Measurements from ENCODE around the gene NAAA. TPM values are rescaled to one million over a fixed set of nuclear protein-coding genes. Genes with fewer than 3 reads are reported as not detected.
"Not testable (repeated sequence)": the region's sequence is repeated elsewhere in the genome, so short reads cannot be mapped to it uniquely, and the experiment has no call there.

Gene NAAA
- total and polyA plus RNA-seq, 2 donors from 2014 or later: 32.9 to 58.1 TPM

DNA sequence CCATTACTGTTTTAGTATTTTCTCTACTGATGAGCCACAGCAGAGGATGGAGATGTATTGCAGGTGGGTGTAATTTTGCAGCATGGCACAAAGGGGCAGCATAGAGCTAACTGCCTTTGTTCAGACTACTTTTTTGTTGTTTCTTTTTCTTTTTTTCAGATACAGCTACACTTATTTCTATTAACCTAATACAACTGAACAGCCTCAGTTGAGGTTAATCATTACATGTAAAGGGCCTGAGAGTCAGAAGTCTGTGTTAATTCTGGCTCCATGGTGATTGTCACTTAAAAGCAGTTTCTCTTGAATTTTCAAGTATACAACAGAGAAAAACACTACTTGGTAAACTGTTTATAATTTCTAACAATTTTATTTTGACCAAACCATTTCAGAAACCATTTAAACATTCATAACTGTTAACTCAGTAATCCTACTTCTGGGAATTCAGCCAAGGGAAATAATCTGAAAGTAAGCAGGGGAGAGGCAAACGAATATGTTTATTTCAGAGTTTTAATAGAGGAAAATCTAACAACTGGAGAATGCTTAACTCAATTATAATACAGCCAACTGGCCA lies 24.6 kb downstream of the NAAA start:
- H3K9me3 ChIP-seq (ENCODE audit: control insufficient read depth in 2 of 3, insufficient read depth in 1 of 3, low read length in 3 of 3): no peaks in the 10 kb centered on the region
- peaks cover 0 to 3% (median 3%) of the 10 kb centered on the region in 3 donors for H3K36me3 ChIP-seq (ENCODE audit: control insufficient read depth in 2 of 3, insufficient read depth in 3 of 3, low read length in 3 of 3)
- peak in 3 of 5 donors; percentile 56 to 85 (median 83) for DNase-seq
- intact Hi-C loops (cut with DNase I): no loop called here
- H3K27ac ChIP-seq (ENCODE audit: low read depth in 2 of 2, low read length in 2 of 2): peak overlapping the region; percentile 7 to 48
- H3K9ac ChIP-seq (ENCODE audit: low read length in 3 of 3): no peak overlapping the region
- H3K27me3 ChIP-seq (ENCODE audit: control insufficient read depth, insufficient read depth, low read length): no peaks in the 10 kb centered on the region
- peaks cover 0 to 5% (median 0%) of the 10 kb centered on the region in 3 donors for H3K4me1 ChIP-seq (ENCODE audit: control insufficient read depth in 2 of 3, insufficient read depth in 2 of 3, low read depth in 1 of 3, low read length in 3 of 3)
- peak; percentile 98 for FAIRE-seq
- TF ChIP-seq, protein P1, sequence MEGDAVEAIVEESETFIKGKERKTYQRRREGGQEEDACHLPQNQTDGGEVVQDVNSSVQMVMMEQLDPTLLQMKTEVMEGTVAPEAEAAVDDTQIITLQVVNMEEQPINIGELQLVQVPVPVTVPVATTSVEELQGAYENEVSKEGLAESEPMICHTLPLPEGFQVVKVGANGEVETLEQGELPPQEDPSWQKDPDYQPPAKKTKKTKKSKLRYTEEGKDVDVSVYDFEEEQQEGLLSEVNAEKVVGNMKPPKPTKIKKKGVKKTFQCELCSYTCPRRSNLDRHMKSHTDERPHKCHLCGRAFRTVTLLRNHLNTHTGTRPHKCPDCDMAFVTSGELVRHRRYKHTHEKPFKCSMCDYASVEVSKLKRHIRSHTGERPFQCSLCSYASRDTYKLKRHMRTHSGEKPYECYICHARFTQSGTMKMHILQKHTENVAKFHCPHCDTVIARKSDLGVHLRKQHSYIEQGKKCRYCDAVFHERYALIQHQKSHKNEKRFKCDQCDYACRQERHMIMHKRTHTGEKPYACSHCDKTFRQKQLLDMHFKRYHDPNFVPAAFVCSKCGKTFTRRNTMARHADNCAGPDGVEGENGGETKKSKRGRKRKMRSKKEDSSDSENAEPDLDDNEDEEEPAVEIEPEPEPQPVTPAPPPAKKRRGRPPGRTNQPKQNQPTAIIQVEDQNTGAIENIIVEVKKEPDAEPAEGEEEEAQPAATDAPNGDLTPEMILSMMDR (IDR thresholded peaks at IDR 0.05; ENCODE audit: borderline replicate concordance, extremely low read depth, insufficient read depth): peak; percentile 80
- peak overlapping the region in 2 of 3 donors; percentile 27 to 37 for H3K4me3 ChIP-seq (ENCODE audit: low read length in 3 of 3)

DNA sequence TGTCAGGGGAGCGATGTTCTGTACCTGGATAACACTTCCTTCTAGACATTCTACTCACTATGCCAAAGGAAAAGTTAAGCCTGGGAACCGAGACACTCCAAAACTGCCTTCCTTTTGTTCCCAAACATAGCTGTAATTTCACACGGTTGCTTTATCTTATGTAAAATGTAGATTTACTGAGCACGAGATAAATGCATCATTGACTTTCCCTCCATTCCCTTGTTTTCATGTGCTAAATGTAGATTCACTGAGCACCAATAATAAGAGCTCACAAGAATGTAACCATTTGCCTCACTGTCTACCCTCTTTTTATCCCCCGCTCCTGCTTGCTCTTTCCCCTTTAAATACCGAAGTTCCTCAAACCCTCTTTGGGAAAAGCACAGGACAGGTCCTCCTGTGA lies 27.8 kb downstream of the NAAA start:
- no peaks in the 10 kb centered on the region for H3K36me3 ChIP-seq (ENCODE audit: control insufficient read depth in 2 of 3, insufficient read depth in 3 of 3, low read length in 3 of 3)
- no peak overlapping the region for H3K9ac ChIP-seq (ENCODE audit: low read length in 3 of 3)
- H3K27me3 ChIP-seq (ENCODE audit: control insufficient read depth, insufficient read depth, low read length): no peaks in the 10 kb centered on the region
- no peak for DNase-seq
- intact Hi-C loops (cut with DNase I): no loop called here
- no peak overlapping the region for H3K4me3 ChIP-seq (ENCODE audit: low read length in 3 of 3)
- peaks cover 0 to 9% (median 0%) of the 10 kb centered on the region in 3 donors for H3K4me1 ChIP-seq (ENCODE audit: control insufficient read depth in 2 of 3, insufficient read depth in 2 of 3, low read depth in 1 of 3, low read length in 3 of 3)
- FAIRE-seq: no peak
- TF ChIP-seq, protein P1 (IDR thresholded peaks at IDR 0.05; ENCODE audit: borderline replicate concordance, extremely low read depth, insufficient read depth): no peak
- no peaks in the 10 kb centered on the region for H3K9me3 ChIP-seq (ENCODE audit: control insufficient read depth in 2 of 3, insufficient read depth in 1 of 3, low read length in 3 of 3)
- no peak overlapping the region for H3K27ac ChIP-seq (ENCODE audit: low read depth in 2 of 2, low read length in 2 of 2)

DNA sequence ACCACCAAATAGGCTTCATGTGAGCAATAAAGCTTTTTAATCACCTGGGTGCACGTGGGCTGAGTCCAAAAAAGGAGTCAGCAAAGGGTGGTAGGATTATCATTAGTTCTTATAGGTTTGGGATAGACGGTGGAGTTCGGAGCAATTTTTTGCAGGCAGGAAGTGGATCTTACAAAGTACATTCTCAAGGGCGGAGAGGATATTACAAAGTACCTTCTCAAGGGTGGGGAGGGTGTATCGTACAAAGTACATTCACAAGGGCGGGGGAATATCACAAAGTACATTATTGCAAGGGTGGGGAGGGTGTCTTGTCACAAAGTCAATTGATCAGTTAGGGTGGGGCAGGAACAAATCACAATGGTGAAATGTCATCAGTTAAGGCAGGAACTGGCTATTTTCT lies 30.0 kb downstream of the NAAA start:
- H3K27me3 ChIP-seq (ENCODE audit: control insufficient read depth, insufficient read depth, low read length); H3K4me1 ChIP-seq (ENCODE audit: control insufficient read depth in 2 of 3, insufficient read depth in 2 of 3, low read depth in 1 of 3, low read length in 3 of 3); DNase-seq; H3K4me3 ChIP-seq (ENCODE audit: low read length in 3 of 3); H3K9me3 ChIP-seq (ENCODE audit: control insufficient read depth in 2 of 3, insufficient read depth in 1 of 3, low read length in 3 of 3); H3K27ac ChIP-seq (ENCODE audit: low read depth in 2 of 2, low read length in 2 of 2); FAIRE-seq; intact Hi-C loops (cut with DNase I); H3K9ac ChIP-seq (ENCODE audit: low read length in 3 of 3); H3K36me3 ChIP-seq (ENCODE audit: control insufficient read depth in 2 of 3, insufficient read depth in 3 of 3, low read length in 3 of 3): not testable (repeated sequence)

DNA sequence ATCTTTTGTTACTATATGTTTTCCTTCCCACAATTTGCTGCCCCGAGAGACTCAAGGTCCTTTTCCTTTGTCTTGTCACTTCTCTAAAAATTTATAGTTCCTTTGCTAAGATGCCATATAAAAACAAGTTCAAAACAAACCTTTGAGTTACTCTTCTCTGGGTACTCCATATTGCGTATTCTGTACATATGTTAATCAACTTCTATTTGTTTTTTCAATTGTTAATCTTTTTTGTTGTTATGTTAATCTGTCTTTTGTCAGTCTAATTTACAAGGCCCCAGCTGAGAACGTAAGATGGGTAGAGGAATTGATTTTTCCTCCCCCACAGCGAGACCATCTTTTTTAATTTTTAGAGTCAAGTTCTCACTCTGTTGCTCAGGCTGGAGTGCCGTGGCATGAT lies 31.4 kb downstream of the NAAA start:
- FAIRE-seq (no peak), DNase-seq (no peak)
- intact Hi-C loops (cut with DNase I): no loop called here
- Histone ChIP-seq H3K36me3 (ENCODE audit: control insufficient read depth in 2 of 3, insufficient read depth in 3 of 3, low read length in 3 of 3) (no peaks in the 10 kb centered on the region), H3K27ac (ENCODE audit: low read depth in 2 of 2, low read length in 2 of 2) (no peak overlapping the region), H3K4me3 (ENCODE audit: low read length in 3 of 3) (no peak overlapping the region), H3K27me3 (ENCODE audit: control insufficient read depth, insufficient read depth, low read length) (no peaks in the 10 kb centered on the region), H3K4me1 (ENCODE audit: control insufficient read depth in 2 of 3, insufficient read depth in 2 of 3, low read depth in 1 of 3, low read length in 3 of 3) (peaks cover 0 to 5% (median 0%) of the 10 kb centered on the region in 3 donors), H3K9me3 (ENCODE audit: control insufficient read depth in 2 of 3, insufficient read depth in 1 of 3, low read length in 3 of 3) (no peaks in the 10 kb centered on the region), H3K9ac (ENCODE audit: low read length in 3 of 3) (no peak overlapping the region)
- TF ChIP-seq, protein P1 (IDR thresholded peaks at IDR 0.05; ENCODE audit: borderline replicate concordance, extremely low read depth, insufficient read depth): no peak

Measured in kidney (tissue), 14 donors.